ENCODE results near the gene NCOA7.
A peak's percentile ranks its signal among the peaks of the same experiment; 100 is the strongest.

Gene NCOA7

DNA sequence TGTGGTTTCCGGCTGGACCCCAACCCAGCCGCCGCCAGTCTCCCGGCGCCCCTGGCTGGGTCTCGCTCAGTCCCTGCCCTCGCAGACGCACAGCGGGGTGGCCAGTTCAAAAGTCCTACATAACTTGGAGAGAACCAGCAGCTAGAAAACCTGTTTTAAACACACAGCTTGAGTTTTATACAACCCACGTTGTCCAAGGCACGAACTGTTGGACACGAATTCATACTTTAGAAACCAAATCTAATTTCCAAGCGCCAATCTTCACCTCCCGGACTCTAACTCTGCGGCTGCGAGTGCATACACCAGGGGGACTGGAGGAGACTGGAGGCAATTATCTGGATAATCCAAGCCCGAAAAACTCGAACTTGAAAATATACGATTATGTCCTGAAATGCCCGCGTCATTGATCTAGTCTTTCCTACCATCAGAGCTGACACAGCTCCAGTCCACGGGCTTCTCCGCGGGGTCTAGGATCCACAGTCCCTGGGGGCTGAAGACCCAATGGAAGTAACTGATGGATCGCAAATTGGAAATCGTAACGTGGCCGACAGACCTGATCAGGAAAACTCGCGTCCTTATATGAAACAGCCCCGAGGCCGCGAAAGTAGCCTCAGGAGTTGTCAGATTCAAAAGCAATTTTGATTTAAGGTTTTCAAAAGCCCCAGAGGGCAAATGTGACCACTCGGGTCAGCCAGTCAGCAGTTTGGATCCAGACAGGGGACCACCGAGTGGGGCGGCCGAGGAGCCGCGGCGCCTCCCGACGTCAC lies 42.2 kb upstream of the NCOA7 start:
- peak overlapping the region; percentile 94 for H3K27ac ChIP-seq (ENCODE audit: low read length)
- no peaks in the 10 kb centered on the region for H3K27me3 ChIP-seq (replicated peaks; ENCODE audit: insufficient read depth, low read length)
- H3K36me3 ChIP-seq (replicated peaks; ENCODE audit: insufficient read depth, low read length), result no peaks in the 10 kb centered on the region
- DNase-seq, result no peak
- H3K79me2 ChIP-seq (ENCODE audit: low read length), result no peaks in the 10 kb centered on the region
- H3F3A ChIP-seq (ENCODE audit: insufficient read depth, low read length), result peaks cover 42% of the 10 kb centered on the region
- peak overlapping the region; percentile 70 for H3K4me3 ChIP-seq (ENCODE audit: low read length)
- peaks cover 6% of the 10 kb centered on the region; the same call in 1 of the 2 replicates for H3K4me1 ChIP-seq (ENCODE audit: low read length)
- peak overlapping the region; percentile 80 for H2AFZ ChIP-seq (ENCODE audit: low read length)
- H4K20me1 ChIP-seq (ENCODE audit: insufficient read depth, low read length), result no peaks in the 10 kb centered on the region
- H3K9ac ChIP-seq (ENCODE audit: low read length), result peak overlapping the region; percentile 94
- no peaks in the 10 kb centered on the region for H3K9me2 ChIP-seq (replicated peaks; ENCODE audit: insufficient read depth, low read length)
- H3K4me2 ChIP-seq (ENCODE audit: low read depth, low read length), result peak overlapping the region; percentile 89
- TF ChIP-seq, protein P1, sequence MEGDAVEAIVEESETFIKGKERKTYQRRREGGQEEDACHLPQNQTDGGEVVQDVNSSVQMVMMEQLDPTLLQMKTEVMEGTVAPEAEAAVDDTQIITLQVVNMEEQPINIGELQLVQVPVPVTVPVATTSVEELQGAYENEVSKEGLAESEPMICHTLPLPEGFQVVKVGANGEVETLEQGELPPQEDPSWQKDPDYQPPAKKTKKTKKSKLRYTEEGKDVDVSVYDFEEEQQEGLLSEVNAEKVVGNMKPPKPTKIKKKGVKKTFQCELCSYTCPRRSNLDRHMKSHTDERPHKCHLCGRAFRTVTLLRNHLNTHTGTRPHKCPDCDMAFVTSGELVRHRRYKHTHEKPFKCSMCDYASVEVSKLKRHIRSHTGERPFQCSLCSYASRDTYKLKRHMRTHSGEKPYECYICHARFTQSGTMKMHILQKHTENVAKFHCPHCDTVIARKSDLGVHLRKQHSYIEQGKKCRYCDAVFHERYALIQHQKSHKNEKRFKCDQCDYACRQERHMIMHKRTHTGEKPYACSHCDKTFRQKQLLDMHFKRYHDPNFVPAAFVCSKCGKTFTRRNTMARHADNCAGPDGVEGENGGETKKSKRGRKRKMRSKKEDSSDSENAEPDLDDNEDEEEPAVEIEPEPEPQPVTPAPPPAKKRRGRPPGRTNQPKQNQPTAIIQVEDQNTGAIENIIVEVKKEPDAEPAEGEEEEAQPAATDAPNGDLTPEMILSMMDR (IDR thresholded peaks at IDR 0.05; ENCODE audit: low read length), result no peak
- TF ChIP-seq EZH2phosphoT487 (IDR thresholded peaks at IDR 0.05; ENCODE audit: low read length) (no peak), EZH2 (optimal IDR thresholded peaks at IDR 0.05; ENCODE audit: low read depth, low read length) (no peak)
- H3K9me3 ChIP-seq (replicated peaks; ENCODE audit: insufficient read depth, low read length), result no peaks in the 10 kb centered on the region

DNA sequence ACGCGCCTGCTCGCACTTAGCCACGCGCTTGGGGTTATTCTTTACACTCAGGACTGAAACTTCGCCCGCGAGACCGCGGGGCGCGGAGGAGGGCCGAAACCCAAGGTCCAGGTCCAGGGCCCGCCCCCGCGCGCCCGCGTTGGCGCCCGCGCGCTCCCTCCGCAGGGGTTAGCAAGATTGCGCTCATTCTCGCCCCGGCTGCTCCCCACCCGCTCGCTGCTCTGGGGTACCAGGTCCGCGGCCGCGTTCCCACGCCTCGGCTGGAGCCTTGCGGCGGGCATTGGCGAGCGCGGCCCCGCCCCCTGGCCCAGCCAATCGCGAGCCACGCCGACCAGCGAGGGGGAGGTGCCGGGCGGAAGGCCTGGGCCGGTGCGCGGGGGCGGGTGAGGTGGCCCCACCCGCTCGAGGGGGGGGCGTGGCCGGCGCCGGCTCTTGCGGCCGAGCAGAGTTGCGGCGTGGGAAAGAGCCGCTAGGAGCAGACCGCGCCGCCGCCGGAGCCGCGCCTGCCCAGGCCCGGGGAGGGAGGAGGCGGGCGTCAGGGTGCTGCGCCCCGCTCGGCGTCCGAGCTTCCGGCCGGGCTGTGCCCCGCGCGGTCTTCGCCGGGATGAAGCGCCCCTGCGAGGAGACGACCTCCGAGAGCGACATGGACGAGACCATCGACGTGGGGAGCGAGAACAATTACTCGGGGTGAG lies 41.4 kb upstream of the NCOA7 start, which contains the start of gene HEY2:
Gene HEY2, plus strand, starts transcription at position 460 of the 692 bp plus-strand sequence. Its CDS starts 145 bp downstream, at position 605.
- peak within 1 kb of the TSS; percentile 94 for H3K9ac ChIP-seq (ENCODE audit: low read length)
- peak within 1 kb of the TSS; percentile 94 for H3K27ac ChIP-seq (ENCODE audit: low read length)
- TF ChIP-seq, protein P1 (IDR thresholded peaks at IDR 0.05; ENCODE audit: low read length), result no peak
- TF ChIP-seq EZH2 (optimal IDR thresholded peaks at IDR 0.05; ENCODE audit: low read depth, low read length) (no peak), EZH2phosphoT487 (IDR thresholded peaks at IDR 0.05; ENCODE audit: low read length) (no peak)
- H3K4me2 ChIP-seq (ENCODE audit: low read depth, low read length), result peak within 1 kb of the TSS; percentile 89
- no peaks in the 10 kb centered on the region for H4K20me1 ChIP-seq (ENCODE audit: insufficient read depth, low read length)
- H3K9me2 ChIP-seq (replicated peaks; ENCODE audit: insufficient read depth, low read length), result no peaks in the 10 kb centered on the region
- peak; percentile 95 for DNase-seq
- no peaks in the 10 kb centered on the region for H3K9me3 ChIP-seq (replicated peaks; ENCODE audit: insufficient read depth, low read length)
- no peaks in the 10 kb centered on the region for H3K36me3 ChIP-seq (replicated peaks; ENCODE audit: insufficient read depth, low read length)
- peaks cover 6% of the 10 kb centered on the region; the same call in 1 of the 2 replicates for H3K4me1 ChIP-seq (ENCODE audit: low read length)
- H3K4me3 ChIP-seq (ENCODE audit: low read length), result peak within 1 kb of the TSS; percentile 90
- H3K27me3 ChIP-seq (replicated peaks; ENCODE audit: insufficient read depth, low read length), result no peaks in the 10 kb centered on the region
- no peaks in the 10 kb centered on the region for H3K79me2 ChIP-seq (ENCODE audit: low read length)
- peak within 1 kb of the TSS; percentile 88 for H2AFZ ChIP-seq (ENCODE audit: low read length)
- H3F3A ChIP-seq (ENCODE audit: insufficient read depth, low read length), result peaks cover 42% of the 10 kb centered on the region

DNA sequence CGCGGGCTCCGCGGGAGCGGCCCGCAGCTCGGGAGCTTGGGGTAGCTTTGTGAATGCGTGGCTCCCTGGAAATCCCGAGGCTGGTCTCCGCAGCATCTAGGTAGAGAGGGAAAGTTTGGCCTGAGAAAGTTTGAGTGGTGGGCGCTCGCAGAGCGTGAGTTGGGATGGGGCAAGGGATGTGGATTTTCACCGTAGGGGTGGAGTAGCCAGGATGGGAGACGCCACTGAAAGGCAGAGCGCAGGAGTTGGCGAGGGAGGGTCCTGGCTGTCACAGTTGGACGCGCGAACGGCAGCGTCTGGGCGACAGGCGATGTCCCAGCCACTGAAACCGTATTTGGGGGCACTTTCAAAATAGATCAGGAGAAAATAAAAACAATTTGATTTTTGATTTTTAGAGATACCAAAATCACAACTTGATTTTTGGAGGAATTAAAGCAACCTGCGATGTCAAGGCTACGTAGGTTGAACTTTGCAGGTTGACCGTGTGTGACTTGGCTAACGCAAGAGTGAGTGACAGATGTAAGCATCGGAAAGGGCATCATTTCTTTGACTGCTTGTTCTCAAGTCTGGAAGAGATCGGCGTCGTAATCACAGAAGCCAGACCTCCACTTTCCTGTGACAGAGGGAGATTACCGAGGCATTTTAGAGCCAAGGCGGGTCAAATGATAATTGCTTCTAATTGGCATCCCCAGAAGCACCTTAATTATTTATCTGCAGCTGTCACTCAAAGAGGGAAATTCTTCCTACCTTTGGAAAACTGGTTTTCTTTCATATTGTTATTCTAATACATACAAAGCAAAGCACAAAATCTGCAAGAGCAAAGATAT lies 40.7 kb upstream of the NCOA7 start:
- peak overlapping the region; percentile 90 for H3K4me3 ChIP-seq (ENCODE audit: low read length)
- peaks cover 42% of the 10 kb centered on the region for H3F3A ChIP-seq (ENCODE audit: insufficient read depth, low read length)
- H3K9ac ChIP-seq (ENCODE audit: low read length), result peak overlapping the region; percentile 78
- H3K79me2 ChIP-seq (ENCODE audit: low read length), result no peaks in the 10 kb centered on the region
- TF ChIP-seq, protein P1 (IDR thresholded peaks at IDR 0.05; ENCODE audit: low read length), result no peak
- TF ChIP-seq EZH2 (optimal IDR thresholded peaks at IDR 0.05; ENCODE audit: low read depth, low read length), result no peak
- no peak for TF ChIP-seq EZH2phosphoT487 (IDR thresholded peaks at IDR 0.05; ENCODE audit: low read length)
- H4K20me1 ChIP-seq (ENCODE audit: insufficient read depth, low read length), result no peaks in the 10 kb centered on the region
- peak overlapping the region; percentile 88 for H2AFZ ChIP-seq (ENCODE audit: low read length)
- H3K4me2 ChIP-seq (ENCODE audit: low read depth, low read length), result peak overlapping the region; percentile 86
- H3K36me3 ChIP-seq (replicated peaks; ENCODE audit: insufficient read depth, low read length), result no peaks in the 10 kb centered on the region
- H3K27me3 ChIP-seq (replicated peaks; ENCODE audit: insufficient read depth, low read length), result no peaks in the 10 kb centered on the region
- peaks cover 6% of the 10 kb centered on the region; the same call in 1 of the 2 replicates for H3K4me1 ChIP-seq (ENCODE audit: low read length)
- no peaks in the 10 kb centered on the region for H3K9me3 ChIP-seq (replicated peaks; ENCODE audit: insufficient read depth, low read length)
- no peaks in the 10 kb centered on the region for H3K9me2 ChIP-seq (replicated peaks; ENCODE audit: insufficient read depth, low read length)
- peak; percentile 42 for DNase-seq
- peak overlapping the region; percentile 50; the same call in 1 of the 2 replicates for H3K27ac ChIP-seq (ENCODE audit: low read length)

Data from MM.1S (cell line).